Kidney capillary endothelial cell (primary cell): Measurements from ENCODE around the gene RAD51B.
"Not testable (repeated sequence)": the region's sequence is repeated elsewhere in the genome, so short reads cannot be mapped to it uniquely, and the experiment has no call there.

Experiments used
- DNase-seq: peaks from one replicate; pipeline ENCODE4 v3.0.0-alpha.2; 2018; ENCODE audit warnings: low spot score

RAD51B gene

GRCh38 chr14:68081489-68081888, 261.9 kb downstream of the RAD51B start:
- no peak for DNase-seq

- no peak for DNase-seq
Measured at GRCh38 chr14:68082698-68083291, 263.2 kb downstream of the RAD51B start.

GRCh38 chr14:68084256-68084655, 264.7 kb downstream of the RAD51B start:
- no peak for DNase-seq

- no peak for DNase-seq
Measured at GRCh38 chr14:68085742-68086141, 266.2 kb downstream of the RAD51B start.

- DNase-seq, result no peak
Measured at GRCh38 chr14:68088451-68088854, 268.9 kb downstream of the RAD51B start.

GRCh38 chr14:68089146-68089731, 269.7 kb downstream of the RAD51B start:
- DNase-seq, result no peak

GRCh38 chr14:68094158-68094557, 274.6 kb downstream of the RAD51B start:
- DNase-seq, result no peak

GRCh38 chr14:68094752-68095151, 275.2 kb downstream of the RAD51B start:
- no peak for DNase-seq

- no peak for DNase-seq
Measured at GRCh38 chr14:68097727-68098126, 278.1 kb downstream of the RAD51B start.

GRCh38 chr14:68098834-68099233, 279.3 kb downstream of the RAD51B start:
- no peak for DNase-seq

GRCh38 chr14:68099495-68100045, 280.0 kb downstream of the RAD51B start:
- DNase-seq, result no peak

- not testable (repeated sequence) for DNase-seq
Measured at GRCh38 chr14:68101715-68102301, 282.2 kb downstream of the RAD51B start.

GRCh38 chr14:68103853-68104252, 284.3 kb downstream of the RAD51B start:
- DNase-seq, result no peak

GRCh38 chr14:68104518-68104917, 284.9 kb downstream of the RAD51B start:
- no peak for DNase-seq

GRCh38 chr14:68105816-68106215, 286.2 kb downstream of the RAD51B start:
- DNase-seq, result no peak

- DNase-seq, result no peak
Measured at GRCh38 chr14:68106456-68106855, 286.9 kb downstream of the RAD51B start.

- DNase-seq, result no peak
Measured at GRCh38 chr14:68106905-68107304, 287.3 kb downstream of the RAD51B start.

GRCh38 chr14:68109132-68109900, 289.7 kb downstream of the RAD51B start:
- no peak for DNase-seq

- DNase-seq, result no peak
Measured at GRCh38 chr14:68111097-68111852, 291.7 kb downstream of the RAD51B start.

GRCh38 chr14:68111853-68112270, 292.3 kb downstream of the RAD51B start:
- DNase-seq, result no peak

- no peak for DNase-seq
Measured at GRCh38 chr14:68112442-68112841, 292.9 kb downstream of the RAD51B start.
